Neural cell (in vitro differentiated cells): ENCODE data around the gene TMIGD1. TPM values are rescaled to one million over a fixed set of nuclear protein-coding genes. Genes with fewer than 3 reads are reported as not detected.
A peak's percentile ranks its signal among the peaks of the same experiment; 100 is the strongest.

Experiments used
- H2AFZ ChIP-seq: fragments of 200-600, 300-800 bp; sonication (generic), shearing (Covaris generic); 2 replicates; pipeline ENCODE4 v1.6.0; 2014; ENCODE audit warnings: low read depth, mild to moderate bottlenecking, antibody characterized with exemption, low read length, moderate library complexity
- H3F3A ChIP-seq: fragments of 200-600 bp; shearing (Covaris generic); 2 replicates; pipeline ENCODE4 v1.6.1; 2016; ENCODE audit warnings: mild to moderate bottlenecking, moderate library complexity, mixed read lengths, antibody characterized with exemption, low read length; ENCODE audit not compliant: insufficient read depth, poor library complexity, severe bottlenecking
- H3K27ac ChIP-seq: fragments of 200-600, 300-800 bp; sonication (generic), shearing (Covaris generic); 2 replicates; pipeline ENCODE4 v1.5.1; 2014; ENCODE audit warnings: mild to moderate bottlenecking, low read length, moderate library complexity
- H3K27me3 ChIP-seq: fragments of 300-800, 200-600 bp; sonication (generic), shearing (Covaris generic); 2 replicates; pipeline ENCODE4 v1.6.0; 2014; ENCODE audit warnings: mild to moderate bottlenecking, low read depth, low read length, moderate library complexity; ENCODE audit not compliant: insufficient read depth
- H3K36me3 ChIP-seq: fragments of 300-800, 200-600 bp; sonication (generic), shearing (Covaris generic); 2 replicates; pipeline ENCODE4 v1.5.1; 2014; ENCODE audit warnings: mild to moderate bottlenecking, antibody characterized with exemption, low read length, moderate library complexity; ENCODE audit not compliant: insufficient read depth
- H3K4me2 ChIP-seq: fragments of 300-800, 200-600 bp; sonication (generic), shearing (Covaris generic); 2 replicates; pipeline ENCODE4 v1.6.0; 2014; ENCODE audit warnings: mild to moderate bottlenecking, low read length
- H3K4me3 ChIP-seq: fragments of 300-800, 200-600 bp; sonication (generic), shearing (Covaris generic); 2 replicates; pipeline ENCODE4 v1.5.1; 2014; ENCODE audit warnings: mild to moderate bottlenecking, low read length, moderate library complexity
- H3K79me2 ChIP-seq: fragments of 200-600 bp; shearing (Covaris generic); replicated peaks from 2 replicates; pipeline ENCODE4 v1.6.0; 2014; ENCODE audit warnings: mild to moderate bottlenecking, low read length, moderate library complexity; ENCODE audit not compliant: insufficient read depth
- H3K9ac ChIP-seq: fragments of 300-800, 200-600 bp; sonication (generic), shearing (Covaris generic); 2 replicates; pipeline ENCODE4 v1.6.1; 2016; ENCODE audit warnings: mild to moderate bottlenecking, low read length, mixed read lengths
- H3K9me2 ChIP-seq: fragments of 200-600 bp; shearing (Covaris generic); 2 replicates; pipeline ENCODE4 v1.6.1; 2016; ENCODE audit warnings: mild to moderate bottlenecking, low read length, mixed read lengths; ENCODE audit not compliant: insufficient read depth
- H3K9me3 ChIP-seq: fragments of 200-600, 300-800 bp; sonication (generic), shearing (Covaris generic); 2 replicates; pipeline ENCODE4 v1.6.1; 2016; ENCODE audit warnings: mild to moderate bottlenecking, mixed run types, low read length, moderate library complexity, mixed read lengths
- H4K20me1 ChIP-seq: fragments of 200-600 bp; shearing (Covaris generic); 2 replicates; pipeline ENCODE4 v1.6.1; 2016; ENCODE audit warnings: mild to moderate bottlenecking, mixed run types; ENCODE audit not compliant: insufficient read depth
- EP300 ChIP-seq: fragments of 450-650 bp; conservative IDR thresholded peaks from 2 replicates; pipeline ENCODE4 v1.6.1; 2014; ENCODE audit warnings: antibody characterized with exemption, mild to moderate bottlenecking, moderate library complexity; ENCODE audit not compliant: poor library complexity, severe bottlenecking
- EZH2 ChIP-seq: fragments of 200-600, 300-800 bp; shearing (Covaris generic), sonication (generic); IDR thresholded peaks from 2 replicates; pipeline ENCODE4 v1.6.1; 2014; ENCODE audit warnings: antibody characterized with exemption, low read length, borderline replicate concordance, mild to moderate bottlenecking; ENCODE audit not compliant: insufficient read depth, poor library complexity, severe bottlenecking
- MXI1 ChIP-seq: fragments of 450-650 bp; conservative IDR thresholded peaks from 2 replicates; pipeline ENCODE4 v1.6.1; 2014; ENCODE audit warnings: antibody characterized with exemption, mild to moderate bottlenecking; ENCODE audit not compliant: poor library complexity, severe bottlenecking
- POLR2AphosphoS5 ChIP-seq: IDR thresholded peaks from 2 replicates; pipeline ENCODE4 v1.6.1; 2012
- RAD21 ChIP-seq: fragments of 450-650 bp; conservative IDR thresholded peaks from 2 replicates; pipeline ENCODE4 v1.6.1; 2014; ENCODE audit warnings: antibody characterized with exemption, mild to moderate bottlenecking, moderate library complexity
- SMC3 ChIP-seq: fragments of 450-650 bp; conservative IDR thresholded peaks from 2 replicates; pipeline ENCODE4 v1.6.1; 2014; ENCODE audit warnings: antibody characterized with exemption, mild to moderate bottlenecking, moderate library complexity; ENCODE audit not compliant: poor library complexity
- TAF1 ChIP-seq: IDR thresholded peaks from 2 replicates; pipeline ENCODE4 v1.6.1; 2012; ENCODE audit warnings: low read depth
- polyA plus RNA-seq: library from polyadenylated mRNA; depleted of rRNA; stranded (reverse); fragments of >200 nt; gene quantifications from 2 replicates; pipeline ENCODE4 v1.2.3, GENCODE V29; 2014
- TF ChIP-seq, protein P1 (sequence below): IDR thresholded peaks from 2 replicates; pipeline ENCODE4 v1.6.1; 2012; ENCODE audit warnings: borderline replicate concordance
- TF ChIP-seq, protein P2 (sequence below): fragments of 450-650 bp; IDR thresholded peaks from 2 replicates; pipeline ENCODE4 v1.5.1; 2014; ENCODE audit warnings: antibody characterized with exemption, mild to moderate bottlenecking, moderate library complexity; ENCODE audit not compliant: poor library complexity, severe bottlenecking

Gene TMIGD1
- polyA plus RNA-seq, 1 donor from 2014 or later = not detected

GRCh38 chr17:30381340-30381659, 47.4 kb upstream of the TMIGD1 start:
- TF ChIP-seq MXI1 = no peak
- TF ChIP-seq TAF1 = no peak
- no peak for TF ChIP-seq POLR2AphosphoS5
- TF ChIP-seq, protein P1, sequence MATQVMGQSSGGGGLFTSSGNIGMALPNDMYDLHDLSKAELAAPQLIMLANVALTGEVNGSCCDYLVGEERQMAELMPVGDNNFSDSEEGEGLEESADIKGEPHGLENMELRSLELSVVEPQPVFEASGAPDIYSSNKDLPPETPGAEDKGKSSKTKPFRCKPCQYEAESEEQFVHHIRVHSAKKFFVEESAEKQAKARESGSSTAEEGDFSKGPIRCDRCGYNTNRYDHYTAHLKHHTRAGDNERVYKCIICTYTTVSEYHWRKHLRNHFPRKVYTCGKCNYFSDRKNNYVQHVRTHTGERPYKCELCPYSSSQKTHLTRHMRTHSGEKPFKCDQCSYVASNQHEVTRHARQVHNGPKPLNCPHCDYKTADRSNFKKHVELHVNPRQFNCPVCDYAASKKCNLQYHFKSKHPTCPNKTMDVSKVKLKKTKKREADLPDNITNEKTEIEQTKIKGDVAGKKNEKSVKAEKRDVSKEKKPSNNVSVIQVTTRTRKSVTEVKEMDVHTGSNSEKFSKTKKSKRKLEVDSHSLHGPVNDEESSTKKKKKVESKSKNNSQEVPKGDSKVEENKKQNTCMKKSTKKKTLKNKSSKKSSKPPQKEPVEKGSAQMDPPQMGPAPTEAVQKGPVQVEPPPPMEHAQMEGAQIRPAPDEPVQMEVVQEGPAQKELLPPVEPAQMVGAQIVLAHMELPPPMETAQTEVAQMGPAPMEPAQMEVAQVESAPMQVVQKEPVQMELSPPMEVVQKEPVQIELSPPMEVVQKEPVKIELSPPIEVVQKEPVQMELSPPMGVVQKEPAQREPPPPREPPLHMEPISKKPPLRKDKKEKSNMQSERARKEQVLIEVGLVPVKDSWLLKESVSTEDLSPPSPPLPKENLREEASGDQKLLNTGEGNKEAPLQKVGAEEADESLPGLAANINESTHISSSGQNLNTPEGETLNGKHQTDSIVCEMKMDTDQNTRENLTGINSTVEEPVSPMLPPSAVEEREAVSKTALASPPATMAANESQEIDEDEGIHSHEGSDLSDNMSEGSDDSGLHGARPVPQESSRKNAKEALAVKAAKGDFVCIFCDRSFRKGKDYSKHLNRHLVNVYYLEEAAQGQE = no peak
- TF ChIP-seq, protein P2, sequence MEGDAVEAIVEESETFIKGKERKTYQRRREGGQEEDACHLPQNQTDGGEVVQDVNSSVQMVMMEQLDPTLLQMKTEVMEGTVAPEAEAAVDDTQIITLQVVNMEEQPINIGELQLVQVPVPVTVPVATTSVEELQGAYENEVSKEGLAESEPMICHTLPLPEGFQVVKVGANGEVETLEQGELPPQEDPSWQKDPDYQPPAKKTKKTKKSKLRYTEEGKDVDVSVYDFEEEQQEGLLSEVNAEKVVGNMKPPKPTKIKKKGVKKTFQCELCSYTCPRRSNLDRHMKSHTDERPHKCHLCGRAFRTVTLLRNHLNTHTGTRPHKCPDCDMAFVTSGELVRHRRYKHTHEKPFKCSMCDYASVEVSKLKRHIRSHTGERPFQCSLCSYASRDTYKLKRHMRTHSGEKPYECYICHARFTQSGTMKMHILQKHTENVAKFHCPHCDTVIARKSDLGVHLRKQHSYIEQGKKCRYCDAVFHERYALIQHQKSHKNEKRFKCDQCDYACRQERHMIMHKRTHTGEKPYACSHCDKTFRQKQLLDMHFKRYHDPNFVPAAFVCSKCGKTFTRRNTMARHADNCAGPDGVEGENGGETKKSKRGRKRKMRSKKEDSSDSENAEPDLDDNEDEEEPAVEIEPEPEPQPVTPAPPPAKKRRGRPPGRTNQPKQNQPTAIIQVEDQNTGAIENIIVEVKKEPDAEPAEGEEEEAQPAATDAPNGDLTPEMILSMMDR = no peak
- Histone ChIP-seq H3K9ac (peak overlapping the region; percentile 25), H4K20me1 (no peaks in the 10 kb centered on the region), H3K79me2 (peaks cover 51% of the 10 kb centered on the region), H2AFZ (no peak overlapping the region), H3K27ac (no peak overlapping the region), H3F3A (no peaks in the 10 kb centered on the region), H3K9me3 (no peaks in the 10 kb centered on the region), H3K36me3 (peaks cover 4% of the 10 kb centered on the region), H3K4me2 (peak overlapping the region; percentile 96), H3K4me3 (peak overlapping the region; percentile 83), H3K9me2 (no peaks in the 10 kb centered on the region), H3K27me3 (no peaks in the 10 kb centered on the region)

- Histone ChIP-seq H3K4me3 (peak overlapping the region; percentile 83), H3K79me2 (peaks cover 51% of the 10 kb centered on the region), H3K9me3 (no peaks in the 10 kb centered on the region), H3K36me3 (no peaks in the 10 kb centered on the region), H2AFZ (no peak overlapping the region), H3K27me3 (no peaks in the 10 kb centered on the region), H3F3A (no peaks in the 10 kb centered on the region), H3K27ac (no peak overlapping the region), H3K9me2 (no peaks in the 10 kb centered on the region), H3K9ac (peak overlapping the region; percentile 82), H3K4me2 (peak overlapping the region; percentile 96), H4K20me1 (no peaks in the 10 kb centered on the region)
- TF ChIP-seq TAF1 (no peak), EZH2 (no peak), RAD21 (no peak), POLR2AphosphoS5 (no peak), EP300 (no peak), MXI1 (no peak), SMC3 (no peak)
- TF ChIP-seq, protein P1 = no peak
- TF ChIP-seq, protein P2 = no peak
These were observed 46.9 kb upstream of the TMIGD1 start for GRCh38 chr17:30380643-30381339.
